Measurements from ENCODE around the gene TMEM98.

DNA sequence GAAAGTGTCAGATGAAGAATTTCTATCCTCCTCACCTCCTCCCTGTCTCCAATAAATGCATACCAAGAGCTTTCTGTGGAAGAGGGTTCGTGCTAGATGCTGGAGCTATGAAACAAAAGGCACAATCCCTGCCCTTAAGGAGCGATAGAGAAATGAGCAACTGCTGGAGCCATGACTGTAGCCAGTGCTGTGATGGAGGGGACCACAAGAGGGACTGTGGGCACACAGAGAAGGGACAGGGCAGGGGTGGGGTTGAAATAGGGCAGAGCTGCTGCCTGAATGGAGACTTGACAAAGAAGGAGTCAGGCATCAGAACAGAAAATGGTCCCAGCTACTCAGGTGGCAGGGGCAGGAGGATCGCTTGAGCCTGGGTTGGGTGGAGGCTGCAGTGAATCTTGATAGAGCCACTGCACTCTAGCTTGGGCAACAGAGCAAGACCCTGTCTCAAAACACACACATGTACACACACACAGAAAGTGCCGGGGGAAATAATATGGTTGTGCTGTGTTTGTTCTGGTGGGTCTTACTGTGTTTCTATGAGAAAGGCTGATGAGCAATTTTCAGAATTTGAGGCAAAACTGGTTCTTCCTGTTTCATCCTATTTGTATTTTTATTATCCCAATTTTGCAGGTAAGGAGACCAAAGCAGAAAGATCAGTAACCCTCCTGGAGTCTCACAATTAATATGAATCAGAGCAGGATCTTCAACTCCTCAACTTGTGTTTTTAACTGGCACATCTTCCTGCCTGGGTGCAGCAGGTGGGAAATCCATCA, 16.5 kb downstream of the TMEM98 start:
- TF ChIP-seq, protein P1, sequence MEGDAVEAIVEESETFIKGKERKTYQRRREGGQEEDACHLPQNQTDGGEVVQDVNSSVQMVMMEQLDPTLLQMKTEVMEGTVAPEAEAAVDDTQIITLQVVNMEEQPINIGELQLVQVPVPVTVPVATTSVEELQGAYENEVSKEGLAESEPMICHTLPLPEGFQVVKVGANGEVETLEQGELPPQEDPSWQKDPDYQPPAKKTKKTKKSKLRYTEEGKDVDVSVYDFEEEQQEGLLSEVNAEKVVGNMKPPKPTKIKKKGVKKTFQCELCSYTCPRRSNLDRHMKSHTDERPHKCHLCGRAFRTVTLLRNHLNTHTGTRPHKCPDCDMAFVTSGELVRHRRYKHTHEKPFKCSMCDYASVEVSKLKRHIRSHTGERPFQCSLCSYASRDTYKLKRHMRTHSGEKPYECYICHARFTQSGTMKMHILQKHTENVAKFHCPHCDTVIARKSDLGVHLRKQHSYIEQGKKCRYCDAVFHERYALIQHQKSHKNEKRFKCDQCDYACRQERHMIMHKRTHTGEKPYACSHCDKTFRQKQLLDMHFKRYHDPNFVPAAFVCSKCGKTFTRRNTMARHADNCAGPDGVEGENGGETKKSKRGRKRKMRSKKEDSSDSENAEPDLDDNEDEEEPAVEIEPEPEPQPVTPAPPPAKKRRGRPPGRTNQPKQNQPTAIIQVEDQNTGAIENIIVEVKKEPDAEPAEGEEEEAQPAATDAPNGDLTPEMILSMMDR (conservative IDR thresholded peaks at IDR 0.05 in 1 of 2, IDR thresholded peaks at IDR 0.05 in 1 of 2; ENCODE audit: extremely low read depth in 1 of 2, insufficient read depth in 1 of 2, low read depth in 1 of 2, low read length in 2 of 2): no peak
- TF ChIP-seq EZH2 (IDR thresholded peaks at IDR 0.05; ENCODE audit: borderline replicate concordance, low read length): no peak

Measured in mammary epithelial cell (primary cell).